Lower lobe of right lung (tissue), 2 donors: ENCODE measurements around the gene AMN. TPM values are rescaled to one million over a fixed set of nuclear protein-coding genes. Genes with fewer than 3 reads are reported as not detected.

Source experiments
- ATAC-seq, 2 donors: fragments of 200-7000 bp; cut with Tn5 transposase; one replicate each; pipeline ENCODE4 v1.9.1; 2020 to 2022; ENCODE audit warnings: mild to moderate bottlenecking in 2 of 2, moderate library complexity in 2 of 2
- DNase-seq: peaks from one replicate; pipeline ENCODE4 v3.0.0-alpha.2; 2020
- H3K27ac ChIP-seq: fragments of 200-600 bp; one replicate; pipeline ENCODE4 v1.8.0; 2022
- H3K27me3 ChIP-seq: fragments of 200-600 bp; one replicate; pipeline ENCODE4 v1.8.0; 2022; ENCODE audit warnings: low read depth
- H3K36me3 ChIP-seq: fragments of 200-600 bp; one replicate; pipeline ENCODE4 v1.8.0; 2022; ENCODE audit warnings: mild to moderate bottlenecking
- H3K4me1 ChIP-seq: fragments of 200-600 bp; one replicate; pipeline ENCODE4 v1.8.0; 2022
- H3K4me3 ChIP-seq: fragments of 200-600 bp; one replicate; pipeline ENCODE4 v1.8.0; 2022; ENCODE audit warnings: mild to moderate bottlenecking
- H3K9me3 ChIP-seq: fragments of 200-600 bp; one replicate; pipeline ENCODE4 v1.8.0; 2022
- CTCF ChIP-seq: fragments of 200-600 bp; IDR thresholded peaks from one replicate; pipeline ENCODE4 v1.8.0; 2022; ENCODE audit warnings: antibody characterized with exemption, mild to moderate bottlenecking
- intact Hi-C: fragments of 100-400 bp; cut with DNase I; formaldehyde crosslinking; loops from one replicate; pipeline ENCODE4 v1.11.0; 2022
- total RNA-seq: library from RNA; stranded (reverse); fragmentation: NEBNext Ultra II Directional; extraction: Animal tissue kit (Norgen Biotek cat#: 25700); gene quantifications from one replicate; pipeline ENCODE4 v1.2.1, GENCODE V29; 2021
- donor health status: DM: no; HTN: yes; CAD: no; lungs with severe emphysema.

The AMN gene
- total RNA-seq, 1 donor from 2014 or later = 13.7 TPM

- H3K27ac ChIP-seq = no peak overlapping the region
- intact Hi-C loops = no loop called here
- H3K4me3 ChIP-seq = no peak overlapping the region
- no peaks in the 10 kb centered on the region for H3K9me3 ChIP-seq
- DNase-seq (no peak), ATAC-seq (no peak)
- peaks cover 16% of the 10 kb centered on the region for H3K4me1 ChIP-seq
- H3K27me3 ChIP-seq = peaks cover 33% of the 10 kb centered on the region
- no peak for TF ChIP-seq CTCF
- H3K36me3 ChIP-seq = no peaks in the 10 kb centered on the region
These were observed 2.0 kb upstream of the AMN start for GRCh38 chr14:102920273-102920997.

GRCh38 chr14:102920998-102921304 is 1.5 kb upstream of the AMN start:
- ATAC-seq (no peak), DNase-seq (no peak)
- Histone ChIP-seq H3K27ac (no peak overlapping the region), H3K9me3 (no peaks in the 10 kb centered on the region), H3K27me3 (peaks cover 37% of the 10 kb centered on the region), H3K4me1 (peaks cover 16% of the 10 kb centered on the region), H3K4me3 (no peak overlapping the region), H3K36me3 (no peaks in the 10 kb centered on the region)
- intact Hi-C loops = no loop called here
- TF ChIP-seq CTCF = no peak

- intact Hi-C loops = no loop called here
- no peak for ATAC-seq
- Histone ChIP-seq H3K27me3 (peaks cover 46% of the 10 kb centered on the region), H3K4me1 (peaks cover 21% of the 10 kb centered on the region), H3K36me3 (no peaks in the 10 kb centered on the region), H3K4me3 (peak overlapping the region; percentile 37), H3K9me3 (no peaks in the 10 kb centered on the region), H3K27ac (no peak overlapping the region)
- peak; percentile 44 for DNase-seq
- TF ChIP-seq CTCF = no peak
These were observed 900 bp downstream of the AMN start for GRCh38 chr14:102923201-102923924.

DNA sequence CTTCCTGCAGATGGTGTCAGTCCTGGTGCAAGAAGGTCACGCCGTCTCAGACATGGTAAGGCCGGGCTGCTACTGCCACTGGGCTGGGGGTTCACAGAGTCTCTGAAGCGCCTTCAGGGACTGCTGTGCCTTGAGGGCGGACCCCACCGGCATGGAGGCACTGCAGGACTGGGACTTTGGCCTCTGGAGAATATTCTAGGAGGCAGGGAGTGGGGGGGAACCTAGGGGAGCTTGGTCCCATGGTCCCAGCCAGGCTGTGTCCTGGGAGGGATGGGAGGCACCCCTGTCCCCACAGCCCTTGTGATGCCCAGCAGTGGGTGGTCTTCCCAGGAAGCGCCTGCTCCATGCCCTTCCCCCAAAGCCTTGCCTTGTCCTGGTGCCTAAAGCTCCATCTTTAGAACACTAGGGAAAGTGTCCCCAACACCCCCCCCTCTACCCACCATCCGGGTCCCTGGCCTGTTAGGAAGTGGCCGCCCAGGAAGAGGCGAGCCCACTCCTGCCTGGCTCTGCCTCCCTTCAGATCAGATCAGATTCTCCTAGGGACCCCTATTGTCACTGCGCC is 1.5 kb downstream of the AMN start:
- intact Hi-C loops = no loop called here
- peaks cover 52% of the 10 kb centered on the region for H3K27me3 ChIP-seq
- H3K4me3 ChIP-seq = no peak overlapping the region
- no peak for ATAC-seq
- TF ChIP-seq CTCF = no peak
- H3K27ac ChIP-seq = no peak overlapping the region
- peaks cover 26% of the 10 kb centered on the region for H3K4me1 ChIP-seq
- H3K9me3 ChIP-seq = no peaks in the 10 kb centered on the region
- no peaks in the 10 kb centered on the region for H3K36me3 ChIP-seq
- peak; percentile 36 for DNase-seq

- Histone ChIP-seq H3K27me3 (peaks cover 62% of the 10 kb centered on the region), H3K4me3 (no peak overlapping the region), H3K4me1 (peaks cover 35% of the 10 kb centered on the region), H3K36me3 (no peaks in the 10 kb centered on the region), H3K9me3 (no peaks in the 10 kb centered on the region), H3K27ac (no peak overlapping the region)
- peak; percentile 40 for DNase-seq
- no peak for TF ChIP-seq CTCF
- intact Hi-C loops = no loop called here
- ATAC-seq = no peak
These were observed 2.4 kb downstream of the AMN start for GRCh38 chr14:102924632-102925588.
